ENCODE data around the gene CAPRIN2.

The CAPRIN2 gene

DNA sequence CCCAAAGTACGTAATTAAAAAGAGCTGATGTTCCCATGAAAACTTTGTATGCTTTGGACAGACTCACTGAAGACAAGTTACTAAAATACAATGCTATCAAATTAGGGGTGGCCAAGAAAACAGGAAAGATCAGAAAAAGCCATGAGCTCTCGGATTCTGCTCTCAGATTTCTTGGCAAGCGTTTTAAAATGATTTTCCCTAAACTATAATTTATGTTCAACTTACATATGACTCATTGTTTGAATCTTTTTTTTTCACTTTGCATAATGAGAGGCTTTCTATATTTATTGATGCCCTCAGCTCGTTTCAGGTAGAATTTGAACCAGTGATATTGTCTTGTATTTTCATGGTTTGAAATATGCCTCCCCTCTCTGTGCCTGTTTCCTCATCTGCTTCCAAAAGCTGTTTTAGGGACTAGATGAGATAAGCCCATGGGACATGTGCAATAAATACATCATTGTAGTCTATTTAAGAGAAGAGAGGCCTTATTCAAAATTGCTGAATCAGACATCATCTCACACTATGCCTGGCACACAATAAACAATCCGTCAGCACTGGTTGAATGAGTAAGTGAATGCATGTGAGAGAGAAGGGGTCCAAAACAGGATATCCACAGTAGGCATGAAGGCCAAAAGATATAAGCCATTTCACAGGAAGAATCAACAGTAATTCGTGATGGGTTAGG, 54.4 kb downstream of the CAPRIN2 start:
- DNase-seq (ENCODE audit: low spot score) = no peak

- DNase-seq (ENCODE audit: low spot score) = no peak
Measured at GRCh38 chr12:30698346-30698745, 56.4 kb downstream of the CAPRIN2 start.

GRCh38 chr12:30696943-30697342, 57.8 kb downstream of the CAPRIN2 start:
- DNase-seq (ENCODE audit: low spot score) = no peak

- no peak for DNase-seq (ENCODE audit: low spot score)
Measured at GRCh38 chr12:30696486-30696885, 58.3 kb downstream of the CAPRIN2 start.

DNA sequence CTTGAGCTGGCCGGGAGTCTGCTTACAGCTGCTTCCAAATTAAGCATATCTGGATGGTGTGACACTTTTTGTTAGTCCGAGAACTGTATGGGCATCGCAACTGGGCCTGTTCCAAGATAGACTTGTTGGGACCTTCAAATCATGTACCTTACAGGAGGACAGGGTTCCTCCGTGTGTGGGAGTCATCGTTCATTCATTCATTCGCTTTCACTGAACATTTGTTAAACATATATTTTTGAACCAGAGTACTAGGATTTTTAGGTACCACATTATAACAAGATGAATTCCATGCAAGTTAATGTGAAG, 58.7 kb downstream of the CAPRIN2 start:
- no peak for DNase-seq (ENCODE audit: low spot score)

- DNase-seq (ENCODE audit: low spot score) = peak; percentile 86
Measured at GRCh38 chr12:30695199-30696102, 59.3 kb downstream of the CAPRIN2 start, which contains the start of gene IPO8. IPO8 (minus strand) TSS chr12:30695869; CDS start chr12:30695647, 222 bp downstream.

DNA sequence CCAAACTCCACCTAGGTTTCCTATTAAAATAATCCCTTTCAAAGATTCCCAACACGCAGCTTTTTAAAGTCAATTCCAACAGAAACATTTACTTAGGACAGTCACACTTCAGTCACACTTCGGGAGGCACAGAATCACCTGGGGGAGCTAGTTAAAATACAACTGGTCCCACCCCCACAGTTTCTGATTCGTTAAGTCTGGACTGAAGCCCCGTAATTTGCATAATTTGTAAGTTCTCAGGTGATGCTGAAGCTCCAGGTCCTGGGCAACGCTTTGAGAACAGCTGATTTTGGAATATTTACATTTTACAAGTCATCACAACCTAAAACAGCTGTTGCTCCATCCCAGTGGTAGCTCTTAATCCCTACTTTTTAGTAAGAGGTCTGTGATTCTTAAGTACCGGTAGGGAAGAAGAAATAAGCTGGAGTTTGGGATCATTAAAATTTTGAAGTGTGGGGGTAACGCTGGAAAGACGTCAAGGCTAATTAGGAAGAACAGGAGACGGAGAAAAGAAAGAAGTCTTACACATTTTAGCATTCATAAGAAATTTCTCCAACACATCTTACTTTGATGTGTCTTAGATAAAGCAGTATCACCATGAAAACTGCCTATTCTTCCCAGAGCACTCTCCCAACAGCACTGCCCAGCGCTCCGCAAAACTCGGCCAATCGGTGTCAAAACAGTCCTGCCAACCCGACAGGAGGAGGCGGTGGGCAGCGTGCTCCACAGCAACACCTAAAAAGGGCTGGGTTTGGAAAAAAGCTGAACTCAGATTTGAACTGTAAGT, 60.1 kb downstream of the CAPRIN2 start:
- DNase-seq (ENCODE audit: low spot score) = peak; percentile 41

DNA sequence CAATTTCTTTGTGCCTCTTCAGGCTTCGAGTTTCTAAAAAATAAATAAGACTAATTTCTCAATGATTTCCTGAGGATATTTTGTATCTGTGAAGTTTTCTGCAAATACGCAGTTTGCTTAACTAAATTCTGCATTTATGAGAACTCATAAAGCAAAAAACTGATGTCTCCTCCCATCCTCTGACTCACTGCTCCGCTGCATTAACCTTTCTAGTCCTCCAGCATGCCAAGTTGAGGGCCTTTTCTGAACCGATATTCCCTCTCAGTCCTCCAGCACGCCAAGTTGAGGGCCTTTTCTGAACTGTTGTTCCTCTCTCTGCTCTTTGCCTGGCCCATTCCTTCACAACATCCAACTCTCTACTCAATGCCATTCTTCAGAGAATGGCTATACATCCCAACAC, 62.3 kb downstream of the CAPRIN2 start:
- DNase-seq (ENCODE audit: low spot score) = no peak

- DNase-seq (ENCODE audit: low spot score) = no peak
Measured at GRCh38 chr12:30691122-30691879, 63.5 kb downstream of the CAPRIN2 start.

GRCh38 chr12:30687265-30687986, 67.3 kb downstream of the CAPRIN2 start:
- no peak for DNase-seq (ENCODE audit: low spot score)

GRCh38 chr12:30679241-30679640, 75.5 kb downstream of the CAPRIN2 start:
- no peak for DNase-seq (ENCODE audit: low spot score)

DNA sequence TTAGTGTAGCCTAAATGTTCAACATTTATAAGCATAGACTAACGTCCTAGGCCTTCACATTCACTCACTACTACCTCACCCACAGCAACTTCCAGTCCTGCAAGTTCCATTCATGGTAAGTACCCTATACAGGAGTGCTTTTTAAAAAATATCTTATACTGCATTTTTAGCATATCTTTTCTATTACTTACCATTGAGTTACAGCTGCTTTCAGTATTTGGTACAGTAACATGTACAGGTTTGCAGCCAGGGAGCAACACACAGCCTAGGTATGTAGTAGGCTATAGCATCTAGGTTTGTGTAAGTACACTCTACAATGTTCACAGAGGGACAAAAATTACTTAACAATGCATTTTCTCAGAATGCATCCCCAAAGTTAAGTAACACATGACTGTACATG, 76.5 kb downstream of the CAPRIN2 start:
- DNase-seq (ENCODE audit: low spot score) = no peak

DNA sequence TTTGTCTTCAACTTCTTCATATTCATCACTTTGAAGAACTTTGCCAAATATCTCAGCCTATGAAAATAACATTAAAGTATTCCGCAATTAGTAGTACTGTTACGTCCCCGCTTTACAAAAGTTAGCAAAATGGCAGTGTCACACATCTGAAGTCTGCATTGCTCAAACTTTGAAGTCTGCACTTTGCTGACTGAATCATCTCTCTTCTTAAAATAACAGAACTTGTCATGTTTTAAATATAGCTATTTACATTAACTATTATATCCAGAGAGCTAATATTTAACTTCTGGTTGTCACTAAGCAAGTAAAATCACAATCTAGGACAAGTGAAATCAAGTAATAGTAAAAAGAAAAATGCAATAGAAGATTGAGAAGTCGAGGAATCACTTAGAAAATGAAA, 93.5 kb downstream of the CAPRIN2 start:
- DNase-seq (ENCODE audit: low spot score) = no peak
